ENCODE measurements around the gene DISC1.
"Not testable (repeated sequence)": the region's sequence is repeated elsewhere in the genome, so short reads cannot be mapped to it uniquely, and the experiment has no call there.

GRCh38 chr1:231651621-231652260 is 25.2 kb downstream of the DISC1 start:
- not testable (repeated sequence) for TF ChIP-seq EZH2phosphoT487 (IDR thresholded peaks at IDR 0.05; ENCODE audit: insufficient read depth, low read depth); EZH2 (IDR thresholded peaks at IDR 0.05; ENCODE audit: insufficient read depth, poor library complexity, severe bottlenecking)

Data from GM23248 (cell line).